GM12801 (cell line): ENCODE data around the gene FTL.

ENCODE experiments used
- CTCF ChIP-seq: IDR thresholded peaks from one replicate; pipeline ENCODE4 v1.5.1; 2011; ENCODE audit warnings: control low read depth; ENCODE audit not compliant: insufficient read length; ENCODE audit errors: extremely low read depth

The FTL gene

GRCh38 chr19:48963371-48964204 is 1.5 kb upstream of the FTL start:
- TF ChIP-seq CTCF = no peak

DNA sequence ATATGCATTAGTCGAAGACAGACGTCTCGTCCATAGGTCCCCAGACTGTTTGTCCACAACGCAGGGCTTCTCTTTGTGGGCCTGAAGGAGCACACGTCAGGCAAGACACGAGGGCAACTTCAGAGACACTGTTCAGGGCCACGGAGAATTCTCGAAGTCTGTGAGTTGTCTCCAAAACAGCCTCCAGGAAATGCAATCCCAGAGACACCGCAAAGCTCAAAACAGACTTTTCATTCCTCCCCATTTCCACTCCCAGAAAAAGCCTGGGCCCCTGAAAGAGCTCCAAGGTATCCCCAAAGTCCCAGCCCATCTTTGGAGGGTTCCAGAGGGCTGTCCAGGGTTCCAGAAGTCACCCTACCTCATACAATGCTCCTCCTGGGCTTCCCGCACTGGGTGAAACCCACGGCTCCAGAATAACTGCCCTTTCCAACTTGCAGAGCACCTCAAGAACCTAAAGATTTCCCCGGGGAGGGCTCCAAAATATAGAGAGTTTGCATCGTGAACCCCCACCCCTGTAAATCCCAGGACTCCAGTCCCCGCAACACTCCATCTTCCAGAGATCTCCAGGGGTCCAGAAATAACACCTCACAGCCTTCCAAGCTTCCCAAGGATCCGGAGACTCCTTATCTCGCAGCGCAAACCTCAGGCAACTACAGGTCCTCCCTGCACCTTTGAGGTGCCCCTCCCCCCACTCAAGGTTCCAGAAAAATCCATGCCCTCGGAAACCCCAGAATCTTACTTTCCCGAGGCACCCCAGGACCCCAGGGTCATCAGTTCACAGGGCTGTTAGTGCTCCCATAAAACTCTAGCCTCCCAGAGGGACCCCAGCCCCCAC is 687 bp upstream of the FTL start:
- no peak for TF ChIP-seq CTCF

GRCh38 chr19:48965806-48966540 is 864 bp downstream of the FTL start:
- TF ChIP-seq CTCF = no peak

- no peak for TF ChIP-seq CTCF
Measured at GRCh38 chr19:48966541-48967345, 1.6 kb downstream of the FTL start.

DNA sequence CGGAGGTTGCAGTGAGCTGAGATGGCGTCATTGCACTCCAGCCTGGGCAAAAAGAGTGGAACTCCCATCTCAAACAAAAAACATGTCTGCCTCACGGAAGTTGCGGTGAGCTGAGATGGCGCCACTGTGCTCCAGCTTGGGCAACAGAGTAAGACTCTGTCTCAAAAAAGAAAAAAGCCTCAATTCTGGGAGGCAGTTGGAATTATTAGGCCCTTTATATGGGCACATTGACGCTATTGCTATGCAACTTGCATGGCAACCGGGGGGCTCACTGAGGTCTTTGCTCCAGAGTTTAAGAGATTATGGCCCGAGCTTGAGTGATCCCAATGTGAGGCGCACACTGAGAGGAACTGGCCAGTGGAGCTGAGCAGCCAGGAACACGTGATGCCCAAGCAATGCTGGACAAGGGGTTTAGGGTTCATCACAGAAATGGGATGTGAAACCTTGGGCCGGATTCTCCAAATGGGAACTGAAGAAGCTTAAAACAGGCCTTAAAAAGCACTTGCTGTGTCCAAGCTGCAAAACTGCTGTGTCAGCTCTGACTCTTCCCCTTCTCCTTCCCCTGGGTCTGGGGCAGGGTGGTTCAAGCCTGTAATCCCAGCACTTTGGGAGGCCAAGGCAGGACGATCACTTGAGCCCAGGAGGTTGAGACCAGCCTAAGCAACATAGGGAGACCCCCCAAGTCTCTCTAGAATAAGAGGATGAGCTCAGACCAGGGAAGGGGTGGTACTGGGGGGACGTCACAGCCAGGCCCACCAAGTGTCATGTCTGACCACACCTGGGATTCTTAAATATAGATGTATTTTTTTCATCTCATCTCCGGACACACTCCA is 2.5 kb downstream of the FTL start:
- no peak for TF ChIP-seq CTCF

- TF ChIP-seq CTCF = no peak
Measured at GRCh38 chr19:48968179-48968661, 3.1 kb downstream of the FTL start.
